K562 (cell line): Measurements from ENCODE around the gene MAMDC2. TPM values are rescaled to one million over a fixed set of nuclear protein-coding genes. Genes with fewer than 3 reads are reported as not detected.

Experiments used
- CBFA2T2 ChIP-seq: fragments of 450-650 bp; conservative IDR thresholded peaks from 2 replicates; pipeline ENCODE4 v1.6.1; 2017; ENCODE audit warnings: mild to moderate bottlenecking
- ELF2 ChIP-seq: fragments of 250-450 bp; sonication (Bioruptor Pico); IDR thresholded peaks from 2 replicates; pipeline ENCODE4 v1.5.0; 2021; ENCODE audit warnings: mild to moderate bottlenecking
- GATAD2A ChIP-seq: fragments of 450-650 bp; IDR thresholded peaks from 2 replicates; pipeline ENCODE4 v1.6.1; 2017
- KAT7 ChIP-seq: sonication (generic); formaldehyde crosslinking; IDR thresholded peaks from 2 replicates; pipeline ENCODE4 v1.8.0; 2022; ENCODE audit warnings: missing genetic modification reagents, mild to moderate bottlenecking, borderline replicate concordance
- LCOR ChIP-seq: sonication (generic); formaldehyde crosslinking; IDR thresholded peaks from 2 replicates; pipeline ENCODE4 v1.8.0; 2022; ENCODE audit warnings: mild to moderate bottlenecking, missing genetic modification reagents
- MAZ ChIP-seq, 2 experiments: fragments of 450-650 bp in 1 of 2; sonication (generic) in 1 of 2; formaldehyde crosslinking; IDR thresholded peaks in 1 of 2; conservative IDR thresholded peaks in 1 of 2; 2 replicates each; pipeline versions ENCODE4 v1.4.0 to v1.5.0; 2020; ENCODE audit warnings: mild to moderate bottlenecking in 1 of 2, missing genetic modification reagents in 1 of 2
- MYC ChIP-seq, 2 experiments: fragments of 250-450 bp in 1 of 2; sonication (Bioruptor Pico) in 1 of 2; IDR thresholded peaks; 2 replicates each; pipeline versions ENCODE4 v1.5.1 to v1.6.1; 2012 to 2021; ENCODE audit warnings: low read depth in 2 of 2, borderline replicate concordance in 1 of 2, improper control_type of control experiment in 1 of 2, low read length in 1 of 2, mild to moderate bottlenecking in 1 of 2, moderate library complexity in 1 of 2
- NELFE ChIP-seq: IDR thresholded peaks from 2 replicates; pipeline ENCODE4 v1.6.1; 2011; ENCODE audit warnings: mild to moderate bottlenecking; ENCODE audit not compliant: insufficient read depth, insufficient read length
- POLR2AphosphoS2 ChIP-seq: IDR thresholded peaks from 2 replicates; pipeline ENCODE4 v1.6.1; 2012; ENCODE audit warnings: low read length, improper control_type of control experiment
- POLR3G ChIP-seq: IDR thresholded peaks from 2 replicates; pipeline ENCODE4 v1.6.1; 2011; ENCODE audit not compliant: insufficient read length, insufficient replicate concordance; ENCODE audit errors: extremely low read depth
- RB1 ChIP-seq: fragments of 450-650 bp; IDR thresholded peaks from 2 replicates; pipeline ENCODE4 v1.6.1; 2017; ENCODE audit warnings: low read depth, mild to moderate bottlenecking
- SAP30 ChIP-seq: fragments of 200-600 bp; sonication (generic); IDR thresholded peaks from 2 replicates; pipeline ENCODE4 v1.6.1; 2012; ENCODE audit warnings: borderline replicate concordance, low read depth, mild to moderate bottlenecking, moderate library complexity, low read length, control low read depth, inconsistent platforms; ENCODE audit not compliant: insufficient read depth, poor library complexity, severe bottlenecking
- SMARCE1 ChIP-seq: fragments of 450-650 bp; IDR thresholded peaks from 2 replicates; pipeline ENCODE4 v1.7.1; 2016; ENCODE audit warnings: mild to moderate bottlenecking
- SOX6 ChIP-seq: fragments of 450-650 bp; IDR thresholded peaks from 2 replicates; pipeline ENCODE4 v1.6.1; 2014; ENCODE audit warnings: mild to moderate bottlenecking
- SP2 ChIP-seq: IDR thresholded peaks from 2 replicates; pipeline ENCODE4 v1.6.1; 2011; ENCODE audit warnings: mild to moderate bottlenecking, low read depth, low read length, moderate library complexity; ENCODE audit not compliant: poor library complexity, severe bottlenecking; ENCODE audit errors: extremely low read depth
- TGIF2 ChIP-seq: sonication (generic); formaldehyde crosslinking; IDR thresholded peaks from 2 replicates; pipeline ENCODE4 v1.8.1; 2022; ENCODE audit warnings: mild to moderate bottlenecking, missing genetic modification reagents, moderate library complexity
- polyA plus RNA-seq, 8 experiments: library from polyadenylated mRNA; depleted of rRNA in 4 of 8; stranded (reverse) in 5 of 8; unstranded in 3 of 8; fragments of >200 nt; fragmentation: Nextera tagmentation in 2 of 8; fragmentation: Illumina TruSeq in 1 of 8; extraction: Ambion mirVana in 2 of 8; extraction: Trizol in 1 of 8; gene quantifications; 2 replicates each; pipeline versions ENCODE4 v1.2.1 to v1.2.3, GENCODE V29; 2011 to 2014; ENCODE audit warnings: inconsistent platforms in 1 of 8, missing spikeins in 1 of 8
- total RNA-seq, 7 experiments: library from RNA; depleted of rRNA in 6 of 7; stranded (reverse); fragments of >200 nt in 6 of 7; fragmentation: Illumina TruSeq in 2 of 7; extraction: Trizol in 2 of 7; gene quantifications; 2 replicates each; pipeline versions ENCODE4 v1.2.1 to v1.2.3, GENCODE V29; 2011 to 2021; ENCODE audit warnings: low replicate concordance in 1 of 7
- TF ChIP-seq, protein P1 (sequence below): fragments of 450-650 bp; IDR thresholded peaks from 2 replicates; pipeline ENCODE4 v1.7.1; 2018; ENCODE audit warnings: mild to moderate bottlenecking, low read depth; ENCODE audit not compliant: partially characterized antibody
- TF ChIP-seq, protein P2 (sequence below), 2 experiments: fragments of 450-650 bp in 1 of 2; IDR thresholded peaks; 2 replicates each; pipeline ENCODE4 v1.6.1; 2011 to 2017; ENCODE audit warnings: low read depth in 2 of 2, antibody characterized with exemption in 1 of 2, borderline replicate concordance in 1 of 2, low read length in 1 of 2, mild to moderate bottlenecking in 1 of 2, mixed read lengths in 1 of 2; ENCODE audit not compliant: control insufficient read depth in 1 of 2
- TF ChIP-seq, protein P3 (sequence below): fragments of 250-450 bp; sonication (Bioruptor Pico); IDR thresholded peaks from 2 replicates; pipeline ENCODE4 v1.8.0; 2022; ENCODE audit warnings: inconsistent platforms, mild to moderate bottlenecking, moderate library complexity, borderline replicate concordance

MAMDC2 gene
- total and polyA plus RNA-seq, 9 of the 15 experiments (the other 6 are each of a cell fraction or from before 2014, with no cell fraction given), result 0.01 to 0.03 TPM; not detected in 7

DNA sequence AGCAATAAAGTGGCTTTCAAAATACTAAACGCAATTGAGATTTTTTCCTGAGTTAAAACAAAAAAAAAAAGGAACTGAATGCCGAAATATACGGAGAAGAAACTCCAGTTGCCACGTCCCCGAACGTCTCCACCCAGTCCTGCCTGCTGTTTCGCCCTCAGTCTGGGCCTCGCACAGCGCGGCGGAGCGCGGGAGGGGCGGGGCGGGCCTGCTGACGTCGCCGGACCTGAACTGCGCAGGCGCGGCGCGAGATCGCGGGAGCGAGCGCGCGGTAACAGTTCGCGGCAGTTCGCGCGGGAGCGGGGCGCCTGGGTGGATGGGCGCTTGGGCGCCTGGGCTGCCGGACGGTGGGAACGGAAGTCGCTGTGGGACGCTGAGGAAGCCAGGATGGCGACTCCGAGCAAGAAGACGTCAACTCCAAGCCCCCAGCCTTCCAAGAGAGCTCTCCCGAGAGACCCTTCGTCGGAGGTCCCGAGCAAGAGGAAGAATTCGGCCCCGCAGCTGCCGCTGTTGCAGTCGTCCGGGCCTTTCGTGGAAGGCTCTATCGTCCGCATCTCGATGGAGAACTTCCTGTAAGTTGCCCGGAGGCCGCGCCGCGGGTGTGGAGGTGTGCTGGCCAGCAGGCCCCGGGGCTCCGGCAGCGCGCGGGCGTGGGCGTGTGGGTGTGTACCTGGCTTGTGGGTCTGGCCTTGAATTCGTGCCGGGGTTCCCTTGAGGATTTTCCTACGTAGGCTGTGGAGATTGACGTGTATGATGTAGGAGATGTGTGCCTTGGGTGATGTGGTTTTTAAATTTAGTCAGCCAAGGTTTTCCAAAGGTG is 215.3 kb downstream of the MAMDC2 start, which contains the start of gene SMC5 (continued):
- no peak for TF ChIP-seq KAT7 (CRISPR knock-in tag)
- TF ChIP-seq MAZ (CRISPR knock-in tag; conservative IDR thresholded peaks at IDR 0.05 in 1 of 2, IDR thresholded peaks at IDR 0.05 in 1 of 2), result peak in 1 of 2 experiments; percentile 47; a peak in 3 of 4 replicates
- TF ChIP-seq, protein P1, sequence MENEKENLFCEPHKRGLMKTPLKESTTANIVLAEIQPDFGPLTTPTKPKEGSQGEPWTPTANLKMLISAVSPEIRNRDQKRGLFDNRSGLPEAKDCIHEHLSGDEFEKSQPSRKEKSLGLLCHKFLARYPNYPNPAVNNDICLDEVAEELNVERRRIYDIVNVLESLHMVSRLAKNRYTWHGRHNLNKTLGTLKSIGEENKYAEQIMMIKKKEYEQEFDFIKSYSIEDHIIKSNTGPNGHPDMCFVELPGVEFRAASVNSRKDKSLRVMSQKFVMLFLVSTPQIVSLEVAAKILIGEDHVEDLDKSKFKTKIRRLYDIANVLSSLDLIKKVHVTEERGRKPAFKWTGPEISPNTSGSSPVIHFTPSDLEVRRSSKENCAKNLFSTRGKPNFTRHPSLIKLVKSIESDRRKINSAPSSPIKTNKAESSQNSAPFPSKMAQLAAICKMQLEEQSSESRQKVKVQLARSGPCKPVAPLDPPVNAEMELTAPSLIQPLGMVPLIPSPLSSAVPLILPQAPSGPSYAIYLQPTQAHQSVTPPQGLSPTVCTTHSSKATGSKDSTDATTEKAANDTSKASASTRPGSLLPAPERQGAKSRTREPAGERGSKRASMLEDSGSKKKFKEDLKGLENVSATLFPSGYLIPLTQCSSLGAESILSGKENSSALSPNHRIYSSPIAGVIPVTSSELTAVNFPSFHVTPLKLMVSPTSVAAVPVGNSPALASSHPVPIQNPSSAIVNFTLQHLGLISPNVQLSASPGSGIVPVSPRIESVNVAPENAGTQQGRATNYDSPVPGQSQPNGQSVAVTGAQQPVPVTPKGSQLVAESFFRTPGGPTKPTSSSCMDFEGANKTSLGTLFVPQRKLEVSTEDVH, result peak; percentile 45
- TF ChIP-seq GATAD2A, result no peak
- no peak for TF ChIP-seq SAP30
- TF ChIP-seq, protein P2, sequence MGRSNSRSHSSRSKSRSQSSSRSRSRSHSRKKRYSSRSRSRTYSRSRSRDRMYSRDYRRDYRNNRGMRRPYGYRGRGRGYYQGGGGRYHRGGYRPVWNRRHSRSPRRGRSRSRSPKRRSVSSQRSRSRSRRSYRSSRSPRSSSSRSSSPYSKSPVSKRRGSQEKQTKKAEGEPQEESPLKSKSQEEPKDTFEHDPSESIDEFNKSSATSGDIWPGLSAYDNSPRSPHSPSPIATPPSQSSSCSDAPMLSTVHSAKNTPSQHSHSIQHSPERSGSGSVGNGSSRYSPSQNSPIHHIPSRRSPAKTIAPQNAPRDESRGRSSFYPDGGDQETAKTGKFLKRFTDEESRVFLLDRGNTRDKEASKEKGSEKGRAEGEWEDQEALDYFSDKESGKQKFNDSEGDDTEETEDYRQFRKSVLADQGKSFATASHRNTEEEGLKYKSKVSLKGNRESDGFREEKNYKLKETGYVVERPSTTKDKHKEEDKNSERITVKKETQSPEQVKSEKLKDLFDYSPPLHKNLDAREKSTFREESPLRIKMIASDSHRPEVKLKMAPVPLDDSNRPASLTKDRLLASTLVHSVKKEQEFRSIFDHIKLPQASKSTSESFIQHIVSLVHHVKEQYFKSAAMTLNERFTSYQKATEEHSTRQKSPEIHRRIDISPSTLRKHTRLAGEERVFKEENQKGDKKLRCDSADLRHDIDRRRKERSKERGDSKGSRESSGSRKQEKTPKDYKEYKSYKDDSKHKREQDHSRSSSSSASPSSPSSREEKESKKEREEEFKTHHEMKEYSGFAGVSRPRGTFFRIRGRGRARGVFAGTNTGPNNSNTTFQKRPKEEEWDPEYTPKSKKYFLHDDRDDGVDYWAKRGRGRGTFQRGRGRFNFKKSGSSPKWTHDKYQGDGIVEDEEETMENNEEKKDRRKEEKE (IDR thresholded peaks at IDR 0.05; ENCODE audit: borderline replicate concordance in 1 of 2, control insufficient read depth in 1 of 2, low read depth in 2 of 2, low read length in 1 of 2), result no peak
- no peak; the same call in 1 of the 2 replicates for TF ChIP-seq POLR2AphosphoS2
- no peak for TF ChIP-seq SP2
- TF ChIP-seq SMARCE1, result no peak
- no peak for TF ChIP-seq NELFE
- TF ChIP-seq TGIF2, result 0 out of 2 replicates have a peak, but pooled peaks have one; percentile 44
- TF ChIP-seq RB1, result peak; percentile 69; the same call in 1 of the 2 replicates
- peak; percentile 53; the same call in 1 of the 2 replicates for TF ChIP-seq ELF2 (CRISPR knock-in tag)
- TF ChIP-seq LCOR, result 0 out of 2 replicates have a peak, but pooled peaks have one; percentile 22
- no peak for TF ChIP-seq CBFA2T2
- peak; percentile 41; the same call in 1 of the 2 replicates for TF ChIP-seq MYC (IDR thresholded peaks at IDR 0.05; ENCODE audit: low read depth, low read length)
- TF ChIP-seq MYC (CRISPR knock-in tag; IDR thresholded peaks at IDR 0.05; ENCODE audit: borderline replicate concordance, low read depth), result no peak
- TF ChIP-seq SOX6, result 0 out of 2 replicates have a peak, but pooled peaks have one; percentile 32
- no peak for TF ChIP-seq POLR3G
- TF ChIP-seq, protein P3, sequence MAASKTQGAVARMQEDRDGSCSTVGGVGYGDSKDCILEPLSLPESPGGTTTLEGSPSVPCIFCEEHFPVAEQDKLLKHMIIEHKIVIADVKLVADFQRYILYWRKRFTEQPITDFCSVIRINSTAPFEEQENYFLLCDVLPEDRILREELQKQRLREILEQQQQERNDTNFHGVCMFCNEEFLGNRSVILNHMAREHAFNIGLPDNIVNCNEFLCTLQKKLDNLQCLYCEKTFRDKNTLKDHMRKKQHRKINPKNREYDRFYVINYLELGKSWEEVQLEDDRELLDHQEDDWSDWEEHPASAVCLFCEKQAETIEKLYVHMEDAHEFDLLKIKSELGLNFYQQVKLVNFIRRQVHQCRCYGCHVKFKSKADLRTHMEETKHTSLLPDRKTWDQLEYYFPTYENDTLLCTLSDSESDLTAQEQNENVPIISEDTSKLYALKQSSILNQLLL (CRISPR knock-in tag), result no peak
